ENCODE measurements around the gene GASK1A. TPM values are rescaled to one million over a fixed set of nuclear protein-coding genes. Genes with fewer than 3 reads are reported as not detected.

GASK1A gene
- total RNA-seq, 1 experiment from 2014 or later: 1.9 TPM

DNA sequence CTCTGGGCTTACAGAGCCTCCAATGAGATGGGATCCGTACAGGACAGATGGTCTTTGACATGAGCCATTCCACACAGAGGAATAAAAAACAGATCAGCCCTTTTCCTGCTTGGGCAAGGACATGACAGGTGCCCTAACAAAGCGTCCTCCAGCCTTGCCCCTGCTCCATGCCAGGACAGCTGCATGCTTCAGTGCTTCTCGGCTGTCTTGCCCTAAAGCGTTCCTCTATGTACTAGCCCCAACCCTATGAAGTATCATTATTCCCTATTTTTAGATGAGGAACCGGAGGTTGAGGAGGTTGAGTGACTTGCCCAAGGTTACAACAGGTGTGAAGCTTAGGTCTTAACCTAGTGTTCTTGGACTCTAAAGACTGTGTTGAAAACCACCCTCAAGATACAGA is 116.3 kb downstream of the GASK1A start:
- H3K27ac ChIP-seq (ENCODE audit: low read length): no peak overlapping the region
- POLR2A ChIA-PET (ENCODE audit: unreplicated experiment): no interaction called here
- no peak overlapping the region for H2AFZ ChIP-seq (ENCODE audit: low read length)
- intact Hi-C loops (cut with micrococcal nuclease): no loop called here
- H3F3A ChIP-seq (ENCODE audit: low read length, unreplicated experiment): no peaks in the 10 kb centered on the region
- H3K4me2 ChIP-seq (ENCODE audit: low read length): no peak overlapping the region
- H3K27me3 ChIP-seq (ENCODE audit: low read length): no peaks in the 10 kb centered on the region
- no peak for ATAC-seq
- no peak overlapping the region for H3K4me3 ChIP-seq (ENCODE audit: low read length)
- H3K9me3 ChIP-seq (ENCODE audit: low read length): no peaks in the 10 kb centered on the region
- H3K36me3 ChIP-seq (ENCODE audit: low read depth, low read length): no peaks in the 10 kb centered on the region
- TF ChIP-seq EZH2phosphoT487 (IDR thresholded peaks at IDR 0.05; ENCODE audit: borderline replicate concordance, low read length) (no peak), EZH2 (IDR thresholded peaks at IDR 0.05; ENCODE audit: low read length, unreplicated experiment) (no peak), CTCF (conservative IDR thresholded peaks at IDR 0.05; ENCODE audit: low read depth, low read length) (no peak)
- no peaks in the 10 kb centered on the region for H3K9me2 ChIP-seq (replicated peaks; ENCODE audit: low read length)
- no peak for DNase-seq
- CTCF ChIA-PET: no interaction called here
- H3K79me2 ChIP-seq (ENCODE audit: low read length): 0 out of 2 replicates have a peak, but pooled peaks cover 7% of the 10 kb centered on the region
- BruUV-seq (replicated peaks): no TSS peak
- H3K4me1 ChIP-seq (ENCODE audit: insufficient read depth, low read length): no peaks in the 10 kb centered on the region
- H3K9ac ChIP-seq (ENCODE audit: low read length): no peak overlapping the region
- H4K20me1 ChIP-seq (ENCODE audit: low read length): no peaks in the 10 kb centered on the region

DNA sequence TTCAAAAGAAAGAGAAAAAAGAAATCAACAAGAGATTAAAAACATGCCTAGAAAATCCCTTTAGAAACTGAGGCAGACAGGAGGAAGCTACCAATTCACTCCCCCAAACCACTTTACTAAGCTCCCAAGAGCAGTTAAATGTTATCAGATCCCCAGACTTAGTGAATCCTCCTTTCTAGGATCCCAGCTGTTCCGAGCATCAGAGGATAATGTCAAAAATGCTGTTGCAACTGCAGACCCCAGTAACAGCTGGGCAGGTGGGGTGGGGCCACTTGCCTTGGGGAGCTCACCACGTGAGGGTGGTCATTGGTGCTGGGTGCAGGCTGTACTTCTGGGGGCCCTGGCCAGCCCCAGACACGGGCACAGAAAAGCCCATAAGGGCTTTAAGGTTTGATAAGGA is 117.7 kb downstream of the GASK1A start:
- H3K4me1 ChIP-seq (ENCODE audit: insufficient read depth, low read length): no peaks in the 10 kb centered on the region
- no peaks in the 10 kb centered on the region for H3K9me3 ChIP-seq (ENCODE audit: low read length)
- no peak for DNase-seq
- H4K20me1 ChIP-seq (ENCODE audit: low read length): no peaks in the 10 kb centered on the region
- no peak overlapping the region for H3K4me2 ChIP-seq (ENCODE audit: low read length)
- no peak overlapping the region for H3K4me3 ChIP-seq (ENCODE audit: low read length)
- H3K27ac ChIP-seq (ENCODE audit: low read length): no peak overlapping the region
- no peaks in the 10 kb centered on the region for H3F3A ChIP-seq (ENCODE audit: low read length, unreplicated experiment)
- ChIA-PET POLR2A (ENCODE audit: unreplicated experiment) (no interaction called here), CTCF (no interaction called here)
- H3K27me3 ChIP-seq (ENCODE audit: low read length): no peaks in the 10 kb centered on the region
- BruUV-seq (replicated peaks): no TSS peak
- no peak for ATAC-seq
- H2AFZ ChIP-seq (ENCODE audit: low read length): no peak overlapping the region
- H3K9me2 ChIP-seq (replicated peaks; ENCODE audit: low read length): no peaks in the 10 kb centered on the region
- H3K36me3 ChIP-seq (ENCODE audit: low read depth, low read length): no peaks in the 10 kb centered on the region
- H3K79me2 ChIP-seq (ENCODE audit: low read length): peaks cover 21% of the 10 kb centered on the region; the same call in 1 of the 2 replicates
- H3K9ac ChIP-seq (ENCODE audit: low read length): no peak overlapping the region
- no peak for TF ChIP-seq EZH2 (IDR thresholded peaks at IDR 0.05; ENCODE audit: low read length, unreplicated experiment)
- no peak for TF ChIP-seq CTCF (conservative IDR thresholded peaks at IDR 0.05; ENCODE audit: low read depth, low read length)
- TF ChIP-seq EZH2phosphoT487 (IDR thresholded peaks at IDR 0.05; ENCODE audit: borderline replicate concordance, low read length): no peak
- intact Hi-C loops (cut with micrococcal nuclease): no loop called here

GRCh38 chr3:43097400-43098080 is 118.4 kb downstream of the GASK1A start:
- peaks cover 29% of the 10 kb centered on the region for H3K79me2 ChIP-seq (ENCODE audit: low read length)

More at GRCh38 chr3:43097400-43098080, 118.4 kb downstream of the GASK1A start:
- ChIA-PET CTCF (no interaction called here), POLR2A (ENCODE audit: unreplicated experiment) (no interaction called here)
- H3K4me1 ChIP-seq (ENCODE audit: insufficient read depth, low read length): no peaks in the 10 kb centered on the region
- intact Hi-C loops (cut with micrococcal nuclease): no loop called here
- no peaks in the 10 kb centered on the region for H3F3A ChIP-seq (ENCODE audit: low read length, unreplicated experiment)
- H3K9ac ChIP-seq (ENCODE audit: low read length): no peak overlapping the region
- H3K36me3 ChIP-seq (ENCODE audit: low read depth, low read length): no peaks in the 10 kb centered on the region
- ATAC-seq (no peak), DNase-seq (no peak)
- H3K27me3 ChIP-seq (ENCODE audit: low read length): no peaks in the 10 kb centered on the region
- no peak overlapping the region for H3K4me3 ChIP-seq (ENCODE audit: low read length)
- H2AFZ ChIP-seq (ENCODE audit: low read length): no peak overlapping the region
- no peak overlapping the region for H3K27ac ChIP-seq (ENCODE audit: low read length)
- no peak overlapping the region for H3K4me2 ChIP-seq (ENCODE audit: low read length)
- TF ChIP-seq EZH2 (IDR thresholded peaks at IDR 0.05; ENCODE audit: low read length, unreplicated experiment) (no peak), CTCF (conservative IDR thresholded peaks at IDR 0.05; ENCODE audit: low read depth, low read length) (no peak), EZH2phosphoT487 (IDR thresholded peaks at IDR 0.05; ENCODE audit: borderline replicate concordance, low read length) (no peak)
- H4K20me1 ChIP-seq (ENCODE audit: low read length): no peaks in the 10 kb centered on the region
- no TSS peak for BruUV-seq (replicated peaks)
- no peaks in the 10 kb centered on the region for H3K9me3 ChIP-seq (ENCODE audit: low read length)
- no peaks in the 10 kb centered on the region for H3K9me2 ChIP-seq (replicated peaks; ENCODE audit: low read length)
